ENCODE results near the gene CYP2E1.
"Not testable (repeated sequence)": the region's sequence is repeated elsewhere in the genome, so short reads cannot be mapped to it uniquely, and the experiment has no call there.

The CYP2E1 gene

DNA sequence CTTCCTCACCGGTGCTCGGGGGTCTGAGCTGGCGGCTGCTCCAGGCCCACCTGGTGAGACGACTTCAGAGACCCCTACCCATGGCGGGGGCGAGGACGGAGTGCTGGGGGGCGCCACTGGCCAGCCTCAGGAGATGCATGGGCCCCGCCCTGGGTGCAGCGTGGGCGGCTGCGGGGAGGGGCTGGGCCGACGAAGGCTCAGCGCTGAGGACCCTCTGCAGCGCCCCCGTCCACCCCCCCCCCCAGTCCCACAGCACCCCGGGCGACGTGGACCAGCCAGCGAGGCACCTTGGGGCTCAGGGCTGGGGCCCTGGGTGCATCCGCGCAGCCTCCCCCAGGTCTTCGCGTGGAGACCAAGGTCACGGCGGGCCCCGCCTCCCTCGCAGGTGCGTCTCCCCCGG lies 49.9 kb downstream of the CYP2E1 start:
- not testable (repeated sequence) for DNase-seq
